Measurements from ENCODE around the gene ZNF384. TPM values are rescaled to one million over a fixed set of nuclear protein-coding genes. Genes with fewer than 3 reads are reported as not detected.

ZNF384 gene
- total RNA-seq, 1 donor from 2014 or later = 12.2 TPM

- no peak for FAIRE-seq
Measured at GRCh38 chr12:6699989-6700645, 10.9 kb upstream of the ZNF384 start.

GRCh38 chr12:6699259-6699988 is 10.2 kb upstream of the ZNF384 start:
- FAIRE-seq (no peak), DNase-seq (ENCODE audit: low spot score in 2 of 2) (no peak)

More at GRCh38 chr12:6699989-6700645, 10.9 kb upstream of the ZNF384 start:
- no peak for DNase-seq (ENCODE audit: low spot score in 2 of 2)

GRCh38 chr12:6698352-6699046 is 9.3 kb upstream of the ZNF384 start:
- no peak for FAIRE-seq
- no peak for DNase-seq (ENCODE audit: low spot score in 2 of 2)

- no peak for FAIRE-seq
- DNase-seq (ENCODE audit: low spot score in 2 of 2) = no peak
Measured at GRCh38 chr12:6697584-6698351, 8.6 kb upstream of the ZNF384 start.

- no peak for FAIRE-seq
- no peak for DNase-seq (ENCODE audit: low spot score in 2 of 2)
Measured at GRCh38 chr12:6696690-6697583, 7.8 kb upstream of the ZNF384 start.

GRCh38 chr12:6695313-6696045 is 6.3 kb upstream of the ZNF384 start:
- FAIRE-seq (no peak), DNase-seq (ENCODE audit: low spot score in 2 of 2) (no peak)

GRCh38 chr12:6694701-6695100 is 5.5 kb upstream of the ZNF384 start:
- FAIRE-seq = no peak
- no peak for DNase-seq (ENCODE audit: low spot score in 2 of 2)

GRCh38 chr12:6693832-6694355 is 4.7 kb upstream of the ZNF384 start:
- DNase-seq (ENCODE audit: low spot score in 2 of 2) (no peak), FAIRE-seq (no peak)

GRCh38 chr12:6692888-6693287 is 3.7 kb upstream of the ZNF384 start:
- DNase-seq (ENCODE audit: low spot score in 2 of 2) (no peak), FAIRE-seq (no peak)

GRCh38 chr12:6691473-6691872 is 2.3 kb upstream of the ZNF384 start:
- FAIRE-seq (no peak), DNase-seq (ENCODE audit: low spot score in 2 of 2) (no peak)

GRCh38 chr12:6688543-6688998 is 604 bp downstream of the ZNF384 start:
- no peak for FAIRE-seq

GRCh38 chr12:6685814-6686213 is 3.4 kb downstream of the ZNF384 start:
- no peak for DNase-seq (ENCODE audit: low spot score in 2 of 2)
- FAIRE-seq = no peak

More at GRCh38 chr12:6688543-6688998, 604 bp downstream of the ZNF384 start:
- DNase-seq (ENCODE audit: low spot score in 2 of 2) = peak; percentile 76 to 79

- FAIRE-seq (no peak), DNase-seq (ENCODE audit: low spot score in 2 of 2) (no peak)
Measured at GRCh38 chr12:6684609-6685008, 4.6 kb downstream of the ZNF384 start.

GRCh38 chr12:6676962-6677361 is 12.2 kb downstream of the ZNF384 start:
- FAIRE-seq = no peak

GRCh38 chr12:6672143-6672542 is 17.0 kb downstream of the ZNF384 start:
- no peak for FAIRE-seq
- no peak for DNase-seq (ENCODE audit: low spot score in 2 of 2)

More at GRCh38 chr12:6676962-6677361, 12.2 kb downstream of the ZNF384 start:
- DNase-seq (ENCODE audit: low spot score in 2 of 2) = no peak

GRCh38 chr12:6667559-6668210 is 21.5 kb downstream of the ZNF384 start:
- no peak for FAIRE-seq
- DNase-seq (ENCODE audit: low spot score in 2 of 2) = no peak

GRCh38 chr12:6666211-6666610 is 23.0 kb downstream of the ZNF384 start:
- DNase-seq (ENCODE audit: low spot score in 2 of 2) (no peak), FAIRE-seq (no peak)

- no peak for FAIRE-seq
- DNase-seq (ENCODE audit: low spot score in 2 of 2) = no peak
Measured at GRCh38 chr12:6664902-6665301, 24.3 kb downstream of the ZNF384 start.
